ENCODE data around the gene KPNB1. TPM values are rescaled to one million over a fixed set of nuclear protein-coding genes. Genes with fewer than 3 reads are reported as not detected.

KPNB1 gene
- total RNA-seq, 2 donors from 2014 or later, result 73.4 to 137 TPM

DNA sequence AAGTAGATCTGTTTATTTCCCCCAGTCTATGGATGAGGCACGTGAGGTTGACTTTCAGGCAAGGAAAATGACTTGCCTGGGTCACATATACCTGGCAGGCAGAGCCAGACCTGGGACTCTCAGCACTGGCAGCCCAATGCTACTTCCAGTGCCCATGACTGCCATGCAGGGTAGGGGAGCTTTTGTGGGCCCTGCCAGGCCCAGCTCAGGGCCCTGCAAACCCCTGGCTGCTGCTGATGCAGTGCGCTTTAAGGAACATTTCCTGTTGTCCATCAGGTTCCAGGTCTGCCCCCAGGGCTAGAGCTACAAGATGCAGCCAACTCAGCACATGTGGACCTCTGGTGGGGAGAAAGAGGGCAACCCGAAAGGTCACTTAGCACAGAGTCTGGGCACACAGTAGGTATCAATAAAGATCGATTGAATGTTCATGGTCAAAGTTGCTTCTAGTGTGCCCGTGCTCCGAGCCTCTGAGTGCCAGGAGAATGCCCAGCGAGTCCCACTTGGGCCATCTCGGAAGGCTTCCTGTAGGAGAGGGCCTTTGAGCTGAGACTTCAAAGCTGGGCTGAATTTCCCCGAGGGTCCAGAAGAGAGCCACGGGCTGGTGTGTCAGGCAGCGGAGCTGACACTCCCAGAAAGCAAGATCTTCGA, 82.8 kb downstream of the KPNB1 start:
- intact Hi-C loops (cut with DNase I), result no loop called here
- no peak for TF ChIP-seq POLR2A (IDR thresholded peaks at IDR 0.05)
- TF ChIP-seq, protein P1, sequence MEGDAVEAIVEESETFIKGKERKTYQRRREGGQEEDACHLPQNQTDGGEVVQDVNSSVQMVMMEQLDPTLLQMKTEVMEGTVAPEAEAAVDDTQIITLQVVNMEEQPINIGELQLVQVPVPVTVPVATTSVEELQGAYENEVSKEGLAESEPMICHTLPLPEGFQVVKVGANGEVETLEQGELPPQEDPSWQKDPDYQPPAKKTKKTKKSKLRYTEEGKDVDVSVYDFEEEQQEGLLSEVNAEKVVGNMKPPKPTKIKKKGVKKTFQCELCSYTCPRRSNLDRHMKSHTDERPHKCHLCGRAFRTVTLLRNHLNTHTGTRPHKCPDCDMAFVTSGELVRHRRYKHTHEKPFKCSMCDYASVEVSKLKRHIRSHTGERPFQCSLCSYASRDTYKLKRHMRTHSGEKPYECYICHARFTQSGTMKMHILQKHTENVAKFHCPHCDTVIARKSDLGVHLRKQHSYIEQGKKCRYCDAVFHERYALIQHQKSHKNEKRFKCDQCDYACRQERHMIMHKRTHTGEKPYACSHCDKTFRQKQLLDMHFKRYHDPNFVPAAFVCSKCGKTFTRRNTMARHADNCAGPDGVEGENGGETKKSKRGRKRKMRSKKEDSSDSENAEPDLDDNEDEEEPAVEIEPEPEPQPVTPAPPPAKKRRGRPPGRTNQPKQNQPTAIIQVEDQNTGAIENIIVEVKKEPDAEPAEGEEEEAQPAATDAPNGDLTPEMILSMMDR (IDR thresholded peaks at IDR 0.05), result no peak
- Histone ChIP-seq H3K4me3 (no peak overlapping the region), H3K4me1 (peaks cover 13% of the 10 kb centered on the region), H3K27ac (no peak overlapping the region), H3K9me3 (no peaks in the 10 kb centered on the region), H3K36me3 (replicated peaks in 1 of 2; ENCODE audit: insufficient read depth in 1 of 2, low read depth in 2 of 2) (no peaks in the 10 kb centered on the region), H3K27me3 (peaks cover 0 to 24% of the 10 kb centered on the region in 2 donors)
- 44 to 61% methylated on average over 5 to 11 of the region's 12 CpGs for WGBS, 2 donors
- DNase-seq (no peak), ATAC-seq (no peak)

DNA sequence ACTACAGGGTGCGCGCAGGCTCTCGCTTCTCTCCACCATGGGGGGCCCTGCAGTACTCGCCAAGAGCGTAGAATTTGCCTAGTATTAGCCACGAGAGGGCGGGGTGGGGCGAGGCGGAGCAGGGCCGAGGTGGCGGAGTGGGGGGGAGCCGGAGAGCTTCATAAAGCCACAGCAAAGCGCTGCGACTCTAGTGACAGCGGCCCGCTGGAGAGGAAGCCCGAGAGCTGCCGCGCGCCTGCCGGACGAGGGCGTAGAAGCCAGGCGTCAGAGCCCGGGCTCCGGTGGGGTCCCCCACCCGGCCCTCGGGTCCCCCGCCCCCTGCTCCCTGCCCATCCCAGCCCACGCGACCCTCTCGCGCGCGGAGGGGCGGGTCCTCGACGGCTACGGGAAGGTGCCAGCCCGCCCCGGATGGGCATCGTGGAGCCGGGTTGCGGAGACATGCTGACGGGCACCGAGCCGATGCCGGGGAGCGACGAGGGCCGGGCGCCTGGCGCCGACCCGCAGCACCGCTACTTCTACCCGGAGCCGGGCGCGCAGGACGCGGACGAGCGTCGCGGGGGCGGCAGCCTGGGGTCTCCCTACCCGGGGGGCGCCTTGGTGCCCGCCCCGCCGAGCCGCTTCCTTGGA, 83.4 kb downstream of the KPNB1 start, which contains the start of gene TBX21:
Gene TBX21 (plus strand): TSS at position 190 of the 627 bp plus-strand sequence. CDS start 219 bp downstream, at position 409.
- ATAC-seq, result peak; percentile 68

GRCh38 chr17:47733674-47734410, 84.1 kb downstream of the KPNB1 start:
- H3K27ac ChIP-seq, result no peak overlapping the region
- peaks cover 0 to 24% of the 10 kb centered on the region in 2 donors for H3K27me3 ChIP-seq
- peaks cover 13% of the 10 kb centered on the region for H3K4me1 ChIP-seq
- no peaks in the 10 kb centered on the region for H3K36me3 ChIP-seq (replicated peaks in 1 of 2; ENCODE audit: insufficient read depth in 1 of 2, low read depth in 2 of 2)
- 13 to 24% methylated on average over 23 to 41 of the region's 60 CpGs for whole genome bisulfite sequencing, 2 donors
- intact Hi-C loops (cut with DNase I), result no loop called here
- no peaks in the 10 kb centered on the region for H3K9me3 ChIP-seq
- DNase-seq (no peak), ATAC-seq (peak; percentile 41)
- TF ChIP-seq, protein P1 (IDR thresholded peaks at IDR 0.05), result no peak
- no peak for TF ChIP-seq POLR2A (IDR thresholded peaks at IDR 0.05)
- H3K4me3 ChIP-seq, result no peak overlapping the region

More for the DNA sequence above, 83.4 kb downstream of the KPNB1 start, which contains the start of gene TBX21:
- TF ChIP-seq, protein P1 (IDR thresholded peaks at IDR 0.05), result peak in 2 of 7 experiments; percentile 25 to 26
- peak in 2 of 3 donors; percentile 26 to 30 for TF ChIP-seq POLR2A (IDR thresholded peaks at IDR 0.05)
- H3K27me3 ChIP-seq, result peaks cover 0 to 24% of the 10 kb centered on the region in 2 donors
- peak; percentile 57 to 78 (median 69) for DNase-seq
- H3K4me3 ChIP-seq, result no peak within 1 kb of the TSS
- no peak within 1 kb of the TSS for H3K27ac ChIP-seq
- H3K36me3 ChIP-seq (replicated peaks in 1 of 2; ENCODE audit: insufficient read depth in 1 of 2, low read depth in 2 of 2), result no peaks in the 10 kb centered on the region
- WGBS, 2 donors, result 1% methylated on average over 69 of the region's 73 CpGs; no CpG with 5 or more reads in 1 of the 2 donors
- intact Hi-C loops (cut with DNase I), result no loop called here
- H3K9me3 ChIP-seq, result no peaks in the 10 kb centered on the region
- peaks cover 13% of the 10 kb centered on the region for H3K4me1 ChIP-seq

DNA sequence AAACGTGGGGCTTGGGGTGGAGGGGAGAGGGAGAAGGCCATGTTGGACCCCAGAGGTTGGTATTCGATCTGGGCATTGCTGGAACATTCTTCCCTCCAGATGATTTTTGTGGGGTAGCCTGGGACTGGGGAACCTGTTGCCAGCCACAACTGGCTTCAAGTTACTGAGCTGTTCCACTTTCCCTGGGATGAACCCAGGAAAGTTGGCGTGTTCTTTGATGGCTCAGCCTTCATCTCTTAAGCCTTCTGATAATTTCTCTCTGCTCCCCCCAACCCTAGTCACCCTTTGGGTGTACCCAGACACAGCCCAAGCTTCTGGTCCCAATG, 85.4 kb downstream of the KPNB1 start:
- H3K4me1 ChIP-seq, result peaks cover 13% of the 10 kb centered on the region
- intact Hi-C loops (cut with DNase I), result no loop called here
- no peaks in the 10 kb centered on the region for H3K36me3 ChIP-seq (replicated peaks in 1 of 2; ENCODE audit: insufficient read depth in 1 of 2, low read depth in 2 of 2)
- ATAC-seq (no peak), DNase-seq (no peak)
- WGBS, 2 donors, result 57 to 83% methylated on average over 1 to 3 of the region's 3 CpGs
- no peak overlapping the region for H3K27ac ChIP-seq
- H3K4me3 ChIP-seq, result no peak overlapping the region
- peaks cover 0 to 24% of the 10 kb centered on the region in 2 donors for H3K27me3 ChIP-seq
- no peak for TF ChIP-seq POLR2A (IDR thresholded peaks at IDR 0.05)
- TF ChIP-seq, protein P1 (IDR thresholded peaks at IDR 0.05), result no peak
- no peaks in the 10 kb centered on the region for H3K9me3 ChIP-seq

Small RNA genes lying within 50 kb of the gene (small RNA-seq; reads per million reads assigned to genes)
- not detected for gene AC015674.1

Other genes with a start within 250 kb of the KPNB1 start
- 10 to 100 TPM; 77.5 to 92.4 TPM for gene NPEPPS, start 118.8 kb upstream of the KPNB1 start, total RNA-seq
- 10 to 100 TPM in 1 of 2 donors, 1 to 10 TPM in 1; 8.0 to 13.2 TPM for gene TBKBP1, start 44.2 kb downstream of the KPNB1 start, total RNA-seq
- gene TBX21, start 83.3 kb downstream of the KPNB1 start, total RNA-seq, result 1 to 10 TPM in 1 of 2 donors, not detected in 1; 1.0 TPM
- gene OSBPL7, start 171.9 kb downstream of the KPNB1 start, total RNA-seq, result 10 to 100 TPM; 18.2 to 42.2 TPM
- gene MRPL10, start 181.6 kb downstream of the KPNB1 start, total RNA-seq, result 10 to 100 TPM in 1 of 2 donors, 1 to 10 TPM in 1; 4.3 to 29.8 TPM
- not detected for gene LRRC46, start 181.8 kb downstream of the KPNB1 start, total RNA-seq
- gene SCRN2, start 191.4 kb downstream of the KPNB1 start, total RNA-seq, result 10 to 100 TPM; 37.2 to 45.7 TPM
- under 1 TPM; 0.26 to 0.99 TPM for gene SP6, start 201.2 kb downstream of the KPNB1 start, total RNA-seq
- gene SP2, start 246.3 kb downstream of the KPNB1 start, total RNA-seq, result 1 to 10 TPM; 4.7 to 6.3 TPM